Adrenal gland (tissue), 12 donors: ENCODE results near the gene APLP1. TPM values are rescaled to one million over a fixed set of nuclear protein-coding genes. Genes with fewer than 3 reads are reported as not detected.

Experiments
- DNase-seq, 7 donors: peaks; one replicate each; pipeline ENCODE4 v3.0.0-alpha.2; 2019 to 2020
- H3K27ac ChIP-seq, 5 donors: fragments of 200-600 bp; sonication (generic) in 4 of 5; 1 replicate in 3 of 5; 2 replicates in 2 of 5; pipeline versions ENCODE4 v1.5.1 to v1.8.0; 2016 to 2020; ENCODE audit warnings: mild to moderate bottlenecking in 1 of 5
- H3K27me3 ChIP-seq: fragments of 200-600 bp; 2 replicates; pipeline ENCODE4 v1.8.0; 2021
- H3K36me3 ChIP-seq, 2 donors: fragments of 200-600 bp; replicated peaks in 1 of 2; 1 replicate in 1 of 2; 2 replicates in 1 of 2; pipeline versions ENCODE4 v1.5.1 to v1.8.0; 2018 to 2022
- H3K4me1 ChIP-seq, 2 donors: fragments of 200-600 bp; replicated peaks in 1 of 2; 1 replicate in 1 of 2; 2 replicates in 1 of 2; pipeline versions ENCODE4 v1.5.1 to v1.8.0; 2018 to 2021
- H3K4me3 ChIP-seq, 4 donors: fragments of 200-600 bp; sonication (generic) in 3 of 4; one replicate each; pipeline ENCODE4 v1.5.1; 2016 to 2018
- H3K9me3 ChIP-seq, 3 donors: fragments of 200-600 bp; sonication (generic) in 1 of 3; replicated peaks in 1 of 3; 1 replicate in 2 of 3; 2 replicates in 1 of 3; pipeline versions ENCODE4 v1.5.1 to v1.8.0; 2016 to 2021
- CTCF ChIP-seq, 6 experiments: fragments of 450-650 bp in 4 of 6; fragments of 200-600 bp in 2 of 6; sonication (generic) in 1 of 6; IDR thresholded peaks; 1 replicate in 5 of 6; 2 replicates in 1 of 6; pipeline versions ENCODE4 v1.5.1 to v1.8.0; 2016 to 2021; ENCODE audit warnings: antibody characterized with exemption in 6 of 6, mild to moderate bottlenecking in 2 of 6, moderate library complexity in 1 of 6
- POLR2A ChIP-seq, 2 donors: fragments of 450-650 bp; IDR thresholded peaks; one replicate each; pipeline ENCODE4 v1.6.1; 2017; ENCODE audit warnings: antibody characterized with exemption in 2 of 2, mild to moderate bottlenecking in 2 of 2, moderate library complexity in 1 of 2
- WGBS, 4 donors: extraction: QIAGEN DNeasy Blood & Tissue Kit in 2 of 4; methylation state at CpG; one replicate each; pipeline versions ENCODE4 v1.1.5 to v1.1.7; 2013 to 2017; 5-methylcytosine and 5-hydroxymethylcytosine counted together
- intact Hi-C, 2 donors: fragments of 100-400 bp; cut with DNase I; formaldehyde crosslinking; loops; one replicate each; pipeline versions ENCODE4 v1.14.1 to v1.15.0; 2022 to 2023
- polyA plus RNA-seq, 3 donors: library from polyadenylated mRNA; stranded (reverse); fragments of 200-250 nt in 2 of 3; fragments of 350-450 nt in 1 of 3; fragmentation: Illumina TruSeq in 1 of 3; extraction: RNeasy Lipid Tissue Mini Kit (QIAGEN cat#74804) in 1 of 3; gene quantifications; one replicate each; pipeline ENCODE4 v1.2.3, GENCODE V29; 2013 to 2014
- total RNA-seq, 9 donors: library from RNA; depleted of rRNA in 4 of 9; stranded (reverse); fragments of >200 nt in 4 of 9; fragments of 120-200 nt in 1 of 9; fragmentation: NEBNext Ultra II Directional in 1 of 9; extraction: Animal tissue kit (Norgen Biotek cat#: 25700) in 1 of 9; gene quantifications; one replicate each; pipeline versions ENCODE4 v1.1.0 to v1.2.4, GENCODE V29; 2013 to 2023
- donor health status: healthy with polysubstance abuse.
- donor health status: Bipolar disorder and iron deficiency.
- donor health status: DM: yes; HTN: yes; CAD: no.
- donor health status: DM: no; HTN: no; CAD: no.
- donor health status: DM: no; HTN: no; CAD: no.
- donor health status: DM: yes; HTN: yes; CAD: no.

The APLP1 gene
- total and polyA plus RNA-seq, 12 donors = 1.0 to 278 (median 31.0) TPM

- 20 to 43% (median 34%) methylated on average over 6 to 23 of the region's 23 CpGs for WGBS, 4 donors
- DNase-seq = no peak
- Histone ChIP-seq H3K4me3 (no peak overlapping the region), H3K27me3 (no peaks in the 10 kb centered on the region), H3K27ac (no peak overlapping the region), H3K36me3 (no peaks in the 10 kb centered on the region), H3K4me1 (no peaks in the 10 kb centered on the region), H3K9me3 (no peaks in the 10 kb centered on the region)
- intact Hi-C loops = no loop called here
- TF ChIP-seq CTCF (IDR thresholded peaks at IDR 0.05) = no peak
- TF ChIP-seq POLR2A (IDR thresholded peaks at IDR 0.05) = no peak
Observed at GRCh38 chr19:35879068-35879467, 10.7 kb downstream of the APLP1 start.

- 3 to 8% (median 4%) methylated on average over 11 to 28 of the region's 28 CpGs for WGBS, 4 donors
- Histone ChIP-seq H3K27me3 (no peaks in the 10 kb centered on the region), H3K9me3 (no peaks in the 10 kb centered on the region), H3K4me3 (no peak overlapping the region), H3K27ac (no peak overlapping the region), H3K4me1 (no peaks in the 10 kb centered on the region), H3K36me3 (no peaks in the 10 kb centered on the region)
- DNase-seq = peak; percentile 91 to 96 (median 95)
- intact Hi-C loops = no loop called here
- TF ChIP-seq CTCF (IDR thresholded peaks at IDR 0.05) (no peak), POLR2A (IDR thresholded peaks at IDR 0.05) (no peak)
Observed at GRCh38 chr19:35879770-35880317, 11.5 kb downstream of the APLP1 start.

GRCh38 chr19:35882114-35882832 is 13.9 kb downstream of the APLP1 start:
- Histone ChIP-seq H3K27ac (no peak overlapping the region), H3K4me1 (no peaks in the 10 kb centered on the region), H3K27me3 (no peaks in the 10 kb centered on the region), H3K9me3 (no peaks in the 10 kb centered on the region), H3K4me3 (no peak overlapping the region), H3K36me3 (peaks cover 0 to 3% of the 10 kb centered on the region in 2 donors)
- no peak for TF ChIP-seq POLR2A (IDR thresholded peaks at IDR 0.05)
- TF ChIP-seq CTCF (IDR thresholded peaks at IDR 0.05) = peak; percentile 31 to 87 (median 64)
- peak in 6 of 7 donors; percentile 48 to 70 (median 61) for DNase-seq
- intact Hi-C loops = loop anchor here in 1 of 2 donors (2.0 kb wide), 1 partner anchor 51 kb away; no protein-coding TSS in a partner anchor
- WGBS, 4 donors = 21 to 27% (median 24%) methylated on average over 8 of the region's 8 CpGs

- WGBS, 4 donors = 52 to 66% (median 60%) methylated on average over 2 of the region's 2 CpGs
- Histone ChIP-seq H3K4me1 (no peaks in the 10 kb centered on the region), H3K27ac (no peak overlapping the region), H3K36me3 (peaks cover 0 to 19% of the 10 kb centered on the region in 2 donors), H3K9me3 (no peaks in the 10 kb centered on the region), H3K27me3 (no peaks in the 10 kb centered on the region), H3K4me3 (no peak overlapping the region)
- intact Hi-C loops = loop anchor here in 1 of 2 donors (2.0 kb wide), 1 partner anchor 49 kb away; no protein-coding TSS in a partner anchor
- no peak for DNase-seq
- TF ChIP-seq CTCF (IDR thresholded peaks at IDR 0.05) (no peak), POLR2A (IDR thresholded peaks at IDR 0.05) (no peak)
Observed at GRCh38 chr19:35883882-35884281, 15.5 kb downstream of the APLP1 start.
